OCI-LY3 (cell line): ENCODE results near the gene GLIS1.

Experiments
- H2AFZ ChIP-seq: fragments of 200-600, 300-600 bp; shearing (Covaris generic); 2 replicates; pipeline ENCODE4 v1.6.0; 2014; ENCODE audit warnings: antibody characterized with exemption, low read depth, low read length
- H3K27ac ChIP-seq: fragments of 200-600, 300-600 bp; sonication (generic); 2 replicates; pipeline ENCODE4 v1.5.1; 2014; ENCODE audit warnings: mild to moderate bottlenecking, low read length, moderate library complexity, mixed read lengths
- H3K27me3 ChIP-seq: fragments of 200-600, 300-600 bp; sonication (generic); 2 replicates; pipeline ENCODE4 v1.6.1; 2014; ENCODE audit warnings: low read depth, low read length, mixed read lengths
- H3K36me3 ChIP-seq: fragments of 200-600, 300-600 bp; sonication (generic); replicated peaks from 2 replicates; pipeline ENCODE3; 2014; ENCODE audit warnings: low read depth, low read length, mixed read lengths
- H3K4me1 ChIP-seq: fragments of 300-600, 200-600 bp; sonication (generic); 2 replicates; pipeline ENCODE4 v1.6.1; 2014; ENCODE audit warnings: low read length, mixed read lengths
- H3K4me2 ChIP-seq: fragments of 200-600, 300-600 bp; sonication (generic); 2 replicates; pipeline ENCODE4 v1.6.1; 2014; ENCODE audit warnings: low read length, mixed read lengths
- H3K4me3 ChIP-seq: fragments of 300-600, 200-600 bp; sonication (generic); 2 replicates; pipeline ENCODE4 v1.5.1; 2014; ENCODE audit warnings: antibody characterized with exemption, mild to moderate bottlenecking, low read length, moderate library complexity
- H3K79me2 ChIP-seq: fragments of 300-600, 200-600 bp; shearing (Covaris generic); 2 replicates; pipeline ENCODE4 v1.6.1; 2014; ENCODE audit warnings: mild to moderate bottlenecking, low read length, mixed read lengths
- H3K9ac ChIP-seq: fragments of 300-600, 200-600 bp; shearing (Covaris generic); 2 replicates; pipeline ENCODE4 v1.6.0; 2014; ENCODE audit warnings: mild to moderate bottlenecking, low read length, moderate library complexity
- H3K9me3 ChIP-seq: fragments of 200-600, 300-600 bp; shearing (Covaris generic); 2 replicates; pipeline ENCODE4 v1.6.1; 2014; ENCODE audit warnings: low read length, mixed read lengths; ENCODE audit not compliant: insufficient read depth
- H4K20me1 ChIP-seq: fragments of 200-600, 300-600 bp; sonication (generic); 2 replicates; pipeline ENCODE4 v1.6.1; 2016; ENCODE audit warnings: low read length, mixed read lengths; ENCODE audit not compliant: insufficient read depth
- EZH2phosphoT487 ChIP-seq: fragments of 200-600 bp; shearing (Covaris generic); IDR thresholded peaks from 2 replicates; pipeline ENCODE4 v1.6.1; 2018; ENCODE audit warnings: antibody characterized with exemption, mixed run types, low read depth
- TF ChIP-seq, protein P1 (sequence below): fragments of 200-600, 300-600 bp; sonication (generic); IDR thresholded peaks from 2 replicates; pipeline ENCODE4 v1.5.1; 2014; ENCODE audit warnings: antibody characterized with exemption, low read length, low read depth

The GLIS1 gene

DNA sequence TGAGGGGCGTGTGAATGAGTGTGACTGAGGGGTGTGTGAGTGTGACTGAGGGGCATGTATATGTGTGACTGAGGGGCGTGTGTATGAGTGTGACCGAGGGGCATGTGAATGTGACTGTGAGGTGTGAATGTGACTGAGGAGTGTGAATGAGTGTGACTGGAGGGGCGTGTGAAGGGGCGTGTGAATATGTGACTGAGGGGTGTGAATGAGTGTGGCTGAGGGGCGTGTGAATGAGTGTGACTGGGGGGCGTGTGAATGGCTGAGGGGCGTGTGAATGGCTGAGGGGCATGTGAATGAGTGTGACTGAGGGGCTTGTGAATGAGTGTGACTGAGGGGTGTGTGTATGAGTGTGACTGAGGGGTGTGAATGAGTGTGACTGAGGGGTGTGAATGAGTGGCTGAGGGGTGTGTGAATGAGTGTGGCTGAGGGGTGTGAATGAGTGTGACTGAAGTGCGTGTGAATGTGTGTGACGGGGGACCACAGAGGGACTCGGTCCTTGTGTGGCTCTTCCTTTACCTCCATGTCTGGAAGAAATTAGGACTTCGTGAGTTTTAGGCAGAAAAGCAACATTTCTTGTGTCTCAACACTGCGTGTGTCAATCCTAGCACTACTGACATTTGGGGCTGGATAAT lies 105.8 kb downstream of the GLIS1 start:
- H3K4me3 ChIP-seq = no peak overlapping the region
- no peaks in the 10 kb centered on the region for H3K4me1 ChIP-seq
- H3K4me2 ChIP-seq = no peak overlapping the region
- no peak overlapping the region for H3K9ac ChIP-seq
- no peaks in the 10 kb centered on the region for H3K79me2 ChIP-seq
- H3K36me3 ChIP-seq = no peaks in the 10 kb centered on the region
- H3K27me3 ChIP-seq = no peaks in the 10 kb centered on the region
- no peak overlapping the region for H3K27ac ChIP-seq
- TF ChIP-seq, protein P1, sequence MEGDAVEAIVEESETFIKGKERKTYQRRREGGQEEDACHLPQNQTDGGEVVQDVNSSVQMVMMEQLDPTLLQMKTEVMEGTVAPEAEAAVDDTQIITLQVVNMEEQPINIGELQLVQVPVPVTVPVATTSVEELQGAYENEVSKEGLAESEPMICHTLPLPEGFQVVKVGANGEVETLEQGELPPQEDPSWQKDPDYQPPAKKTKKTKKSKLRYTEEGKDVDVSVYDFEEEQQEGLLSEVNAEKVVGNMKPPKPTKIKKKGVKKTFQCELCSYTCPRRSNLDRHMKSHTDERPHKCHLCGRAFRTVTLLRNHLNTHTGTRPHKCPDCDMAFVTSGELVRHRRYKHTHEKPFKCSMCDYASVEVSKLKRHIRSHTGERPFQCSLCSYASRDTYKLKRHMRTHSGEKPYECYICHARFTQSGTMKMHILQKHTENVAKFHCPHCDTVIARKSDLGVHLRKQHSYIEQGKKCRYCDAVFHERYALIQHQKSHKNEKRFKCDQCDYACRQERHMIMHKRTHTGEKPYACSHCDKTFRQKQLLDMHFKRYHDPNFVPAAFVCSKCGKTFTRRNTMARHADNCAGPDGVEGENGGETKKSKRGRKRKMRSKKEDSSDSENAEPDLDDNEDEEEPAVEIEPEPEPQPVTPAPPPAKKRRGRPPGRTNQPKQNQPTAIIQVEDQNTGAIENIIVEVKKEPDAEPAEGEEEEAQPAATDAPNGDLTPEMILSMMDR = no peak
- no peak for TF ChIP-seq EZH2phosphoT487
- H3K9me3 ChIP-seq = no peaks in the 10 kb centered on the region
- no peak overlapping the region for H2AFZ ChIP-seq
- no peaks in the 10 kb centered on the region for H4K20me1 ChIP-seq

DNA sequence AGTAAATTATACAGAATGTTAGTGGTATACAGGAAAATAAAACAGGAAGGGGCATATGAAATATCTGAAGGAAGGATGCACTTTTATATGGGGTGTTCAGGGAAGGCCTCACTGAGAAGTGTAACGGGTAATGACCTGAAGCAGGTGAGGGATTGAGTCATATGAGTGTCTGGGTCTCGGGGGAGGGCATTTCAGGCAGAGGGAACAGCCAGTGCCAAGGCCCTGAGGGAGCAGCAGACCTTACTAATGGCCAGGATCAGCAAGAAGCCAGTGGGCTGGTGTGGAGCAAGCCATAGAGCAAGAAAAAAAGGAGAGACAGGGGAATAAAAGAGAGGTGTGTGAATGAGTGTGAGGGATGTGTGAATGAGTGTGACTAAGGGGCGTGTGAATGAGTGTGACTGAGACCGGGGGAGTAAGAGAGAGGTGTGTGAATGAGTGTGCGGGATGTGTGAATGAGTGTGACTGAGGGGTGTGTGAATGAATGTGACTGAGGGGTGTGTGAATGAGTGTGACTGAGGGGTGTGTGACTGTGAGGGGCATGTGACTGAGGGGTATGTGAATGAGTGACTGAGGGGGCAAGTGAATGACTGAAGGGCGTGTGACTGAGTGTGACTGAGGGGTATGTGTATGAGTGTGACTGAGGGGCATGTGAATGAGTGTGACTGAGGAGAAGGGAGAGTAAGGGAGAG lies 107.2 kb downstream of the GLIS1 start:
- Histone ChIP-seq H3K9ac (no peak overlapping the region), H3K79me2 (no peaks in the 10 kb centered on the region), H2AFZ (no peak overlapping the region), H3K36me3 (no peaks in the 10 kb centered on the region), H4K20me1 (no peaks in the 10 kb centered on the region), H3K4me1 (no peaks in the 10 kb centered on the region), H3K27me3 (no peaks in the 10 kb centered on the region), H3K4me3 (no peak overlapping the region), H3K9me3 (no peaks in the 10 kb centered on the region), H3K4me2 (no peak overlapping the region), H3K27ac (no peak overlapping the region)
- TF ChIP-seq, protein P1 = no peak
- no peak for TF ChIP-seq EZH2phosphoT487

DNA sequence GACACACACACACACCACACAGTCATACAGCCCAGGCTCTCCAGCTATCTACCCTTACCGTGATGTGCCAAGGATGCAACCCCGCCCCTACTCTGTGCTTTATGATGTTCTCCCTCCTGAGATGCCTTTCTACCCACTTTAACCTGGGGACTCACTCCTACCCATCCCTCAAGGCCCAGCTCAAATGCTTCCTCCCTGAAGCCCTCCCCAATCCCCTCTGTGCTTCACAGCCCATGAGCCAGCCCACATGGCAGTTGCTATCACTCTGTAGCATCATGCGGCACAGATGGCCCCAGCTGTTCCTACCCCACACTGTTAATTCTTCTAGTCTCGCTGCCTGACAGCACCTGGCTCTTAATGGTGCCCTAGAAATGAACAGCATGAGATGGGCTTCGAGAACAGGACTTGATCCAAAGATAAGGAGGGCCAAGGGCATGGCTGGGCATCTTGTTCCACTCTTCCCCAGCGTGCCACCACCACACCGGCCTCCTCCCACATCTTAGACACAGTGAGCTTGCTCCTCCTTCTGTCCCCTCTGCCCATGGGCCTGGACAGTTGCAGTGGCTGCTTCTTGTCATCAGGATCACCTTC lies 109.8 kb downstream of the GLIS1 start:
- no peak overlapping the region for H3K4me3 ChIP-seq
- no peak overlapping the region for H3K4me2 ChIP-seq
- no peaks in the 10 kb centered on the region for H3K27me3 ChIP-seq
- no peak overlapping the region for H3K27ac ChIP-seq
- H3K9ac ChIP-seq = no peak overlapping the region
- no peak overlapping the region for H2AFZ ChIP-seq
- H3K79me2 ChIP-seq = no peaks in the 10 kb centered on the region
- H3K9me3 ChIP-seq = no peaks in the 10 kb centered on the region
- H3K4me1 ChIP-seq = no peaks in the 10 kb centered on the region
- TF ChIP-seq EZH2phosphoT487 = no peak
- TF ChIP-seq, protein P1 = no peak
- no peaks in the 10 kb centered on the region for H3K36me3 ChIP-seq
- no peaks in the 10 kb centered on the region for H4K20me1 ChIP-seq

DNA sequence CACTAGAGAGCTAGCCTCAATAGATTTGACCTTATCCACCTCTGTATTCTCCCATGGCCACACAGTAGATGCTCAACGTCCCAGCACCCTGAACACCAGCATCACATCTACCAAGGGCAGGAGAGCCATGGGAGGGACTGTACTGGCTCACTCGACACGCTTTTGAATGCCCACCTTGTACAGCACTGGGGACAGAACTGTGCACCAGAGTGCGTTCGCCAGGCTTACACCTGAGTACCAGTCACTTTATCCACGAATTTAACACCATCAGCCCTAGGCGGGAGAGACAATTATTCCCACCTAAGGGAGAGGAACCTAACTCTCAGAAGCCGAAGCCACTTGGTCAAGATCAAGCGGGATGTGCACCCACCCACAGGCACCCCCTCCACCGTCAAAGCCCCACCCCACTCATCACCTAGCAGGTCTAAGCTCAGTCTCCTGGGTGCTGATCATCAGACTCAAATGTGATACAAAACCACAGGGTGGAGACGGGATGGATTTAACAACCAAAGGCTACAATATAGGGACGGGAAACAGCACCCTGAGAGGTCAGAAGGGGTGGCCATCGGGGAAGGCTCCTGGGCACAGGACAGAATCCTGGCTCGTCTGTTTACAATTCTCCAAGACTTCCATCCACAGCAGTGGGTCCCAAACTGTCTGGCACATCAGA lies 110.5 kb downstream of the GLIS1 start:
- no peaks in the 10 kb centered on the region for H3K36me3 ChIP-seq
- H3K4me2 ChIP-seq = no peak overlapping the region
- H3K27me3 ChIP-seq = no peaks in the 10 kb centered on the region
- H2AFZ ChIP-seq = no peak overlapping the region
- H4K20me1 ChIP-seq = no peaks in the 10 kb centered on the region
- no peak overlapping the region for H3K27ac ChIP-seq
- no peak overlapping the region for H3K4me3 ChIP-seq
- no peaks in the 10 kb centered on the region for H3K4me1 ChIP-seq
- H3K9ac ChIP-seq = no peak overlapping the region
- no peaks in the 10 kb centered on the region for H3K9me3 ChIP-seq
- H3K79me2 ChIP-seq = no peaks in the 10 kb centered on the region
- TF ChIP-seq, protein P1 = no peak
- no peak for TF ChIP-seq EZH2phosphoT487
